Dendritic cell treated with granulocyte-macrophage colony-stimulating factor and Interleukin-4, amounts not matched to agents 40 ng/mL and 50 ng/mL, for 4 days (primary cell): Measurements from ENCODE around the gene SMIM3.
"Not testable (repeated sequence)": the region's sequence is repeated elsewhere in the genome, so short reads cannot be mapped to it uniquely, and the experiment has no call there.

Source experiments
- H3K27ac Mint-ChIP-seq: one replicate; pipeline ENCODE4 v1.8.0; 2022; ENCODE audit warnings: mild to moderate bottlenecking, mixed read lengths
- H3K27me3 Mint-ChIP-seq: one replicate; pipeline ENCODE4 v1.8.0; 2022; ENCODE audit warnings: mild to moderate bottlenecking, mixed read lengths
- H3K36me3 Mint-ChIP-seq: one replicate; pipeline ENCODE4 v1.8.0; 2022; ENCODE audit warnings: low read depth, mixed read lengths
- H3K4me1 Mint-ChIP-seq: one replicate; pipeline ENCODE4 v1.8.0; 2022; ENCODE audit warnings: low read depth, mixed read lengths
- H3K4me3 Mint-ChIP-seq: one replicate; pipeline ENCODE4 v1.8.0; 2022; ENCODE audit warnings: mild to moderate bottlenecking, moderate library complexity, mixed read lengths
- H3K9me3 Mint-ChIP-seq: one replicate; pipeline ENCODE4 v1.8.0; 2022; ENCODE audit warnings: mixed read lengths
- intact Hi-C: fragments of 100-400 bp; cut with micrococcal nuclease; formaldehyde crosslinking; loops from one replicate; pipeline ENCODE4 v1.15.0; 2022

The SMIM3 gene

DNA sequence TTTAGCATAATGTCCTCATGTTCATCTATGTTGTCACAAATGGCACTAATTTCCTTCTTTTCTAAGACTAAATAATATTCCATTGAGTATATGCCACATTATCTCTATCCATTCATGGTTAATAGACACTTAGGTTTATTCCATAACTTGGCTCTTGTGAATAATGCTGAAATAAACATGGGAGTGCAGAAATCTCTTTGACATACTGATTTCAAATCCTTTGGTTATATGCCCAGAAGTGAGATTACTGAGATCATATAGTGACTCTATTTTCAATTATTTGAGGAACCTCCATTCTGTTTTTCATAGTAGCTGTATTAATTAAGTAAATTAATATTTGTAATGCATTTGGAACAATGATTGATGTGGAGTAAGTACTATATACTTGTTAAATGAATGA is 13.0 kb downstream of the SMIM3 start:
- Mint-ChIP-seq H3K27ac (no peak overlapping the region), H3K4me1 (peaks cover 51% of the 10 kb centered on the region), H3K4me3 (no peak overlapping the region), H3K9me3 (no peaks in the 10 kb centered on the region), H3K27me3 (no peaks in the 10 kb centered on the region), H3K36me3 (peaks cover 9% of the 10 kb centered on the region)
- intact Hi-C loops: loop anchor here (5.0 kb wide), 1 partner anchor 54 kb away; no protein-coding TSS in a partner anchor

DNA sequence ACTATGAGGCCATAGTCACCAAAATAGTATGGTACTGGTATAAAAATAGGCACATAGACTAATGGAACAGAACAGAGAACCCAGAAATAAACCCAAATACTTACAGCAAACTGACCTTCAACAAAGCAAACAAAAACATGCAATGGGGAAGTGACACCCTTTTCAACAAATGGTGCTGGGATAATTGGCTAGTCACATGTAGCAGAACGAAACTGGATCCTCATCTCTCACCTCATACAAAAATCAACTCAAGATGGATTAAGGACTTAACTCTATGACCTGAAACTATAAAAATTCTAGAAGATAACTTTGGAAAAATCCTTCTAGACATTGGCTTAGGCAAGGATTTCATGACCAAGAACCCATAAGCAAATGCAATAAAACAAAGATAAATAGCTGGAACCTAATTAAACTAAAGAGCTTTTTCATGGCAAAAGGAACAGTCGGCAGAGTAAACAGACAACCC is 14.9 kb downstream of the SMIM3 start:
- not testable (repeated sequence) for H3K4me3 Mint-ChIP-seq, H3K27ac Mint-ChIP-seq, H3K9me3 Mint-ChIP-seq, H3K27me3 Mint-ChIP-seq
- Mint-ChIP-seq H3K36me3 (peaks cover 24% of the 10 kb centered on the region), H3K4me1 (peaks cover 46% of the 10 kb centered on the region)
- intact Hi-C loops: loop anchor here (5.0 kb wide), 1 partner anchor 56 kb away; no protein-coding TSS in a partner anchor

DNA sequence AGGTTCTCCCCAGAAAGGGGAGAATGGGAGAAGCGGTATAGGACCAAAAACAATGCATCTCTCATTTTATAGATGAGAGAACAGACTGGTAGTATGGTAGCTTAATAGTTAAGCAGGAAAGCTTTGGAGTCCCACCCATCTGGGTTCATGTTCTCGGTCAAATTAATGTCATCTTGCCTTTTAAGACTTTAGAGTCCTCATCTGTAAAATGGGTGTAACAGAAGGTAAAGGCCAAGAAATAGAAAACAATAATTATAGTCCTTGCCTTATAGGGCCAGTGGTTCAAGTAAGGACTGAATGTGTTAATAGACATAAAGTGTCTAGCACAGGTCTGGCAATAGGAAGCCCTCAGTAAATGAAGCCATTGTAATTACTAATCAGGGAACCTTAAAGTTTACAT is 16.4 kb downstream of the SMIM3 start:
- H3K4me1 Mint-ChIP-seq: peaks cover 32% of the 10 kb centered on the region
- H3K9me3 Mint-ChIP-seq: no peaks in the 10 kb centered on the region
- intact Hi-C loops: loop anchor here (5.0 kb wide), 1 partner anchor 58 kb away; no protein-coding TSS in a partner anchor
- H3K36me3 Mint-ChIP-seq: peaks cover 24% of the 10 kb centered on the region
- H3K4me3 Mint-ChIP-seq: no peak overlapping the region
- H3K27me3 Mint-ChIP-seq: no peaks in the 10 kb centered on the region
- no peak overlapping the region for H3K27ac Mint-ChIP-seq

DNA sequence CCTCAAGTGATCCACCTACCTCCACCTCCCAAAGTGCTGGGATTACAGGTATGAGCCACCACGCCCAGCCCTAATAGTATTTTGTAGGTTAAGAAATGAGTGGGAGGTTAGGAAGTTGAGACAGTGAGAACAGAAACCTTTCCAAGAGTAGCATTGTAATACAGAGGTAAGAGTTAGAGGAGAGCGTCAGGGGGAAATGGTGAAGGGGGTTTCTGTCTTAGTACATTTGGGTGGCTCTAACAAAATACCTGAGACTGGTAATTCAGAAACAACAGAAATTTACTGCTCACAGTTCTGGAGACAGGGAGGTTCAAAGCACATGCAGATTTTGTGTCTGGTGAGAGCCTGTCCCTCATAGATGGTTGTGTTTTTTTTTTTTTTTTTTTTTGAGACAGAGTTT is 18.8 kb downstream of the SMIM3 start:
- intact Hi-C loops: no loop called here
- peaks cover 24% of the 10 kb centered on the region for H3K4me1 Mint-ChIP-seq
- no peaks in the 10 kb centered on the region for H3K27me3 Mint-ChIP-seq
- no peak overlapping the region for H3K4me3 Mint-ChIP-seq
- H3K9me3 Mint-ChIP-seq: no peaks in the 10 kb centered on the region
- H3K27ac Mint-ChIP-seq: no peak overlapping the region
- H3K36me3 Mint-ChIP-seq: peaks cover 24% of the 10 kb centered on the region

DNA sequence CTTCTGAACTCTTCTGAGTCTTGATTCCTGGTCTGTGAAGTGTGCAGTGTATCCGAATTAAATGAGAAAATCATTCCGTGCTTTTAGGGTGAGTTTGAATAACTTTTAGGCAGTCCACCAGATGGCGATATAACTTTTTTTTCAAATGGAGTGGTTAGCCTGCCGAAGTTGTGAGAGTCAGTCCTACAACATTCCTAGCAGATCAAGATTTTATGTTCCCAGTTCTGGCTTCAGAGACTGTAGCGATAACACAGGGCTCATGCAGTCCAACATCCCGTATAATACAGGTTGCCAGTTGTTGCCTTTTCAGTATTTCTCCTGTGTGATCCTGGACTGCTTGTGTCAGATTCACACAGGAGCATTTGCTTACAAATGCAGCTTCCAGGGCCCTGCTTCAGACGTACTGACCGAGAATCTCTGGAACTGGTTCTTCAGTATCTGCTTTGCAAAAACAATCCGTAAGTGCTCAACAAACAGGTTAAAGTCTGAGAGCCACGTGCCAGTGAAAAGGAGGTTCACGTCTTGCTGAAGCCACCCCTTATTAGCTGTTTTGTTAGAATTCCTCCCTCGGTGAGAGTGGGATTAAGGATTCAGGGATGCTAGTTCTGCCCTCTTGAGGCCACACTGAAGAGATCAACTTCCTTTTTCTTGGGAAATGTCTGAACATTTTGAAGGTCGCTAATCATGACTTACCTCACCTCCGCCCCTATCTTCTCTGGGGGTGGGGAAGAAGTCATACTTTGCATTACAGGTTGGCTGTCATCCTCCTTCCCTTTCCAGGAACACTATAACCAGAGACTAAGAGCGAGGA is 22.8 kb downstream of the SMIM3 start:
- H3K9me3 Mint-ChIP-seq: peaks cover 8% of the 10 kb centered on the region
- H3K27ac Mint-ChIP-seq: peak overlapping the region; percentile 53
- peaks cover 17% of the 10 kb centered on the region for H3K36me3 Mint-ChIP-seq
- H3K4me1 Mint-ChIP-seq: peaks cover 13% of the 10 kb centered on the region
- H3K27me3 Mint-ChIP-seq: no peaks in the 10 kb centered on the region
- intact Hi-C loops: loop anchor here (1.0 kb wide), 1 partner anchor 46 kb away; no protein-coding TSS in a partner anchor
- peak overlapping the region; percentile 60 for H3K4me3 Mint-ChIP-seq

DNA sequence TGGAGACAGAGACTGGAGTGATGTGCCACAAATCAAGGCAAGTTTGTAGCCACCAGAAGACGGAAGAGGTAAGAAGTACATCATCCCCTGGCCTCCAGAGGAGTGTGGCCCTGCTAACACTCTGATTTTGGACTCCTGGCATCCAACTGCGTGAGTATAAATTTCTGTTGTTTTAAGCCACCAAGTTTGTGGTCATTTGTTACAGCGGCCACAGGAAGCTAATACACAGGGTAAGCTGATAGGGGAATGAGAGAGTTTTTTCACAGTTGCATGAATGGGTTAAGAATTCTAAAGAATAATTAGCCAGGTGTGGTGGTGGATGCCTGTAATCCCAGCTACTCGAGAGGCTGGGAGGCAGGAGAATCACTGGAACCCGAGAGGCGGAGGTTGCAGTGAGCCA is 25.8 kb downstream of the SMIM3 start:
- no peaks in the 10 kb centered on the region for H3K36me3 Mint-ChIP-seq
- H3K4me1 Mint-ChIP-seq: peaks cover 8% of the 10 kb centered on the region
- no peak overlapping the region for H3K4me3 Mint-ChIP-seq
- no peaks in the 10 kb centered on the region for H3K27me3 Mint-ChIP-seq
- H3K9me3 Mint-ChIP-seq: peaks cover 8% of the 10 kb centered on the region
- intact Hi-C loops: no loop called here
- no peak overlapping the region for H3K27ac Mint-ChIP-seq

DNA sequence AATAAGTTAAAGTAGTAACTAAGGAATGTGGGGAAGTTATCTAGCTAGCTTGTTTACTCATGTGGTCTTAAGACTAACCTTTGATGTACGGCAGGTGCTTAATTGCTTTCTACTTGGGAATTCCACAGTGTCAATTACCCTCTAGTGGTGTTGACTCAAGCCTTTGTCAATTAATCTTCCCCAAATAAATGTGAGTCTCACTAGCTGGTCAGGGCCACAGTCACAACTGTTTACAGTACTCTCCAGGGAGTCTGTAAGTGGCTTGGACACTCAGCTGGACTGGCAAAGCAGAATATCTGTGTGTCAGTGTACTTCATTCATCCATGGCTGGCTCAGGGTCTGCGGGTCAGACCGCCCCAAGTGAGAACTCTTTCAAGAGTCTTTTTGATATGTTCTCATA is 30.8 kb downstream of the SMIM3 start:
- Mint-ChIP-seq H3K27ac (no peak overlapping the region), H3K4me1 (no peaks in the 10 kb centered on the region), H3K27me3 (no peaks in the 10 kb centered on the region), H3K4me3 (no peak overlapping the region), H3K36me3 (no peaks in the 10 kb centered on the region), H3K9me3 (peaks cover 2% of the 10 kb centered on the region)
- intact Hi-C loops: no loop called here

DNA sequence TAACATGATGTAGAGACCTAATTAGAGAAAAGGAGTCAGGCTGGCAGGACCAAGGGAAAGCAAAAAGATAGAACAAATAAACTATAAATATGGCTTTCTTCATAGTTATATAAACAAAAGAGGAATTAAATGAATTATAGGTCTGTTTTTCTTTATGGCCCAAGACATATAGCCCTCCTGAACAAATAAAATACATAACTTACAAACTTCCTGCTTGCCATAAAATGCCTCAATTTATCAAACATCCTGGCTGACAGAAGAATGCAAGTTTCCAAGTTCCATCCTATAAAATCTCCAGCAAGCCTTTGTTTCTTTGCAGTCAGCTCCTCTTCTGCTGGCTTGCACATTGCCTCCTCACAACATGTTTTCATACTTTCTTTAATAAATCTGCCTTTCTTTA is 36.5 kb downstream of the SMIM3 start:
- Mint-ChIP-seq H3K27me3 (no peaks in the 10 kb centered on the region), H3K4me1 (no peaks in the 10 kb centered on the region), H3K4me3 (no peak overlapping the region), H3K27ac (no peak overlapping the region), H3K36me3 (no peaks in the 10 kb centered on the region), H3K9me3 (peaks cover 31% of the 10 kb centered on the region)
- intact Hi-C loops: no loop called here

DNA sequence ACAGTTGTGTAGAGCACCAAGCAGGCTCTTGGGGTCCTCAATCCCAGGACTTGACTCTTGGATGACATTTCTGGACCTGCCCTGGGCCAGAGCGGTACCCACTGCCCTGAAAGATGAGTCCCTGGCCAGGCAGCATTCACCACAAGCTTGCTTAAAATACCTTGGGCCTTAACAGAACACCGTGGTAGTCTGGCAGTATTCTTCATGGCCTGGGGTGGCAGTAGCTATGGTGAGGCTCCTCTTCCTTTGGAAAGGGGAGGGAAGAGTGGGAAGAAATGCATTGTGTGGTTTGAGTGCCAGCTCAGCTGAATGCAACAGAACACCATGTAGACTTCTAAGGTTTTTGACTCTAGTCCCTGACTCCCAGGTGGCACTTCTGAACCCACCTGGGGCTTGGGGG is 38.4 kb downstream of the SMIM3 start:
- Mint-ChIP-seq H3K36me3 (no peaks in the 10 kb centered on the region), H3K4me3 (no peak overlapping the region), H3K27me3 (no peaks in the 10 kb centered on the region), H3K9me3 (peaks cover 35% of the 10 kb centered on the region), H3K27ac (no peak overlapping the region), H3K4me1 (no peaks in the 10 kb centered on the region)
- intact Hi-C loops: no loop called here

DNA sequence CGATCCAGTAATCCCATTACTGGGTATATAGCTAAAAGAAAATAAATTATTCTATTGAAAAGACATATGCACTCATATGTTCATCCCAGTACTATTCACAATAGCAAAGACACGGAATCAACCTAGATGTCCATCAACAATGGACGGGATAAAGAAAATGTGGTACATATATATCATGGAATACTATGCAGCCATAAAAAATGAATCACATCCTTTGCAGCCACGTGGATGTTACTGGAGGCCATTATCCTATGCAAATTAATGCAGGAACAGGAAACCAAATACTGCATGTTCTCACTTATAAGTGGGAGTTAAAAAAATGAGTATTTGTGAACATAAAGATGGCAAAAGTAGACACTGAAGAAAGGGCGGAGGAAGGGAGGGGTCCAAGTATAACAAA is 51.2 kb downstream of the SMIM3 start:
- intact Hi-C loops: no loop called here
- Mint-ChIP-seq H3K27ac (no peak overlapping the region), H3K4me1 (no peaks in the 10 kb centered on the region), H3K36me3 (no peaks in the 10 kb centered on the region), H3K4me3 (no peak overlapping the region), H3K9me3 (peaks cover 36% of the 10 kb centered on the region), H3K27me3 (no peaks in the 10 kb centered on the region)

DNA sequence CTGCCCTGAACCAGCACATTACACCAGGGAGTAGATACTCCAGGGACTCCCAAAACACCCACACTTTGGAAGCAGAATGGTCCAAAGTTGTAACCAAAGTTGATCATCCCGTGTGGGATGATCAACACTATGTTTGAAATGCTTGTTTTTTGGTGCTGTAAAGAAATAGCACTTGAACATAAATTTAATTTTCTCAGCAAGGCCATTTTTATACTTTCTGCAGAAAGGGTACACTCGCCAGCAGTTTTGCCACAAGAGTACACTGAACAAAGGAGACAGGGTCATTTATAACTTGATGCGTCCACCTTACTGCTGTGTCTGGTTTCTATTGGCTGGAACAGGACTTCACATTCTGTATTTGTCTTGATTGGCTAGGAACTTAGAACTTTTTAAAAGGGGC is 53.3 kb downstream of the SMIM3 start:
- H3K27me3 Mint-ChIP-seq, H3K27ac Mint-ChIP-seq, H3K4me1 Mint-ChIP-seq, intact Hi-C loops, H3K36me3 Mint-ChIP-seq, H3K4me3 Mint-ChIP-seq: not testable (repeated sequence)
- peaks cover 39% of the 10 kb centered on the region for H3K9me3 Mint-ChIP-seq

DNA sequence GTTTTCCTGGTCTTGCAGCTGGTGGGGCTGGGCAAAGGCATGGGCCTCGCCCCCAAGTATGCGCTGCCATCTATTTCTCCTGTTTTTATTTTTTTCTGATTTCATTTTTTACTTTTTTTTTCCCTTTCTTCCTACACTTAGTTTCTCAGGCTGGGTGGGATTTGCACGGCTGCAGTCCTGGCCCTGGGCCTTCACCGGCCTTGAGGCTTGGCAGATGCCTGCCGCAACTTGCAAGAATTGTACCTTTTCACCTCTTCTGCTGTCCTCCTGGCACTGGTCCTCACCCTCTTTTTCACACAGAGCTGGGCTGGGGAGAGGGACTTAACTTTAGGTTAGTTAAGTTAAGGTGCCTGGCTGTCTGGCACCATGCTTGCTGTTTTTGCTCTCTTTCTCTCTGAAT is 57.5 kb downstream of the SMIM3 start:
- peaks cover 36% of the 10 kb centered on the region for H3K9me3 Mint-ChIP-seq
- intact Hi-C loops: no loop called here
- no peak overlapping the region for H3K4me3 Mint-ChIP-seq
- no peak overlapping the region for H3K27ac Mint-ChIP-seq
- H3K27me3 Mint-ChIP-seq: peaks cover under 1% of the 10 kb centered on the region
- H3K4me1 Mint-ChIP-seq: no peaks in the 10 kb centered on the region
- no peaks in the 10 kb centered on the region for H3K36me3 Mint-ChIP-seq

DNA sequence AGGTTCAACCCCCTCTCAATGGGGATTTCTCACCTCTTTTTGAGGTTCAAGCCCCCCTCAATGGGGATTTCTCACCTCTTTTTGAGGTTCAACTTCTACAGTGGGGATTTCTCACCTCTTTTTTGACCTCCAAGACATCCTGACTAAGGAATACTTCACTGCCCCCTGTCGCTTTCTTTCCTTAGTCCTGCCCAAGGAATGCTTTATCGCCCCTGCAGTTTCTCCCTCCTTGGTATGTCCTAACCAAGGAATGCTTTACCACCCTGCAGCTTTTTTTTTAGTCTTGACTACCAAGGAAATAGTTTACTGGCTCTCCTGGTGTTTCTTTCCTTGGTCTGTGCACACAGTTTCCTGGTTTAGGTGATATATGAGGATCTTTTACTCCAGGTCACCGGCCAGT is 58.1 kb downstream of the SMIM3 start:
- intact Hi-C loops: no loop called here
- Mint-ChIP-seq H3K36me3 (no peaks in the 10 kb centered on the region), H3K4me1 (no peaks in the 10 kb centered on the region), H3K9me3 (peaks cover 29% of the 10 kb centered on the region), H3K4me3 (no peak overlapping the region), H3K27ac (no peak overlapping the region), H3K27me3 (peaks cover 2% of the 10 kb centered on the region)

DNA sequence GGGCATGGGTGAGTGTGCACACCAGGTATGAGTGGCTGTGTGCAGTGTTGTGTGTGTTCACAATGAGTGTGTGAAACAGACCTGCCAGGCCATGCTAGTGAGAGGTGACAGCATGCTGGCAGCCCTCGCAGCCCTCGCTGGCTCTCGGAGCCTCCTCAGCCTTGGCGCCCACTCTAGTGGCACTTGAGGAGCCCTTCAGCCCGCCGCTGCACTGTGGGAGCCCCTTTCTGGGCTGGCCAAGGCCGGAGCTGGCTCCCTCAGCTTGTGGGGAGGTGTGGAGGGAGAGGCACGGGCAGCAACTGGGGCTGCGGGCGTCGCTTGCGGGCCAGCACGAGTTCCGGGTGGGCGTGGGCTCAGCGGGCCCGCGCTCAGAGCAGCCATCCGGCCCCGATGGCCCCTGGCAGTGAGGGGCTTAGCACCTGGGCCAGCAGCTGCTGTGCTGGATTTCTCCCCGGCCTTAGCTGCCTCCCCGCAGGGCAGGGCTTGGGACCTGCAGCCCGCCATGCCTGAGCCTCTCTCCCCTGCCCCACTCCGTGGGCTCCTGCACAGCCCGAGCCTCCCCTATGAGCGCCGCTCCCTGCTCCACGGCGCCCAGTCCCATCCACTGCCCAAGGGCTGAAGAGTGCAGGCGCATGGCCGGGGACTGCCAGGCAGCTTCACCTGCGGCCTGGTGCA is 66.8 kb downstream of the SMIM3 start:
- H3K4me3 Mint-ChIP-seq, H3K27me3 Mint-ChIP-seq, H3K27ac Mint-ChIP-seq, H3K9me3 Mint-ChIP-seq, H3K36me3 Mint-ChIP-seq, H3K4me1 Mint-ChIP-seq, intact Hi-C loops: not testable (repeated sequence)
